Measurements from ENCODE around the gene MED31.

MED31 gene

DNA sequence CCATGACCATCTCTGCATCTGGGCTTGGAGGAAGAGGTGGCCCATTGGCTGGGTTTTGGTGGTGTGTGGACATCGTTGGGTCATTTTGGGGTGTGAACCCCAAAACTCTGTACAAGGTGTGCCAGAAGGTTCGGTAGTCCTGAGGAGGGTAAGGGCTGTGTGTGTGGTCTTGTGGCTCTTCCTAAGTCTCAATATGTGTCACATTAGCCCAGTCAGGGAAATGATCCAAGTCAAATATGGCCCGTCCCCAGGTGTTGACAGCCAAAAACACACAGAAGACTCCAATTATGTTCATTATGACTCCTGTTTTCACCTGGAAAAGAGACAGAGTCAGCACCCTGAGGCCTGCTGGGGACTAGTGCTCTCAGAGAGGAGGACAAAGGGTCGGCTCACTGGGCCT, 34.6 kb upstream of the MED31 start:
- Histone ChIP-seq H3K4me3 (ENCODE audit: low read length) (no peak overlapping the region), H3K9me3 (ENCODE audit: control insufficient read depth, low read length) (peaks cover 2% of the 10 kb centered on the region), H3K9ac (ENCODE audit: low read length) (no peak overlapping the region), H3K27me3 (replicated peaks; ENCODE audit: control insufficient read depth, insufficient read depth, low read length) (peaks cover 55% of the 10 kb centered on the region), H3K4me1 (ENCODE audit: control insufficient read depth, insufficient read depth, low read length) (no peaks in the 10 kb centered on the region), H3K36me3 (ENCODE audit: control insufficient read depth, insufficient read depth, low read length, severe bottlenecking) (no peaks in the 10 kb centered on the region)
- DNase-seq (ENCODE audit: low read depth) = no peak

DNA sequence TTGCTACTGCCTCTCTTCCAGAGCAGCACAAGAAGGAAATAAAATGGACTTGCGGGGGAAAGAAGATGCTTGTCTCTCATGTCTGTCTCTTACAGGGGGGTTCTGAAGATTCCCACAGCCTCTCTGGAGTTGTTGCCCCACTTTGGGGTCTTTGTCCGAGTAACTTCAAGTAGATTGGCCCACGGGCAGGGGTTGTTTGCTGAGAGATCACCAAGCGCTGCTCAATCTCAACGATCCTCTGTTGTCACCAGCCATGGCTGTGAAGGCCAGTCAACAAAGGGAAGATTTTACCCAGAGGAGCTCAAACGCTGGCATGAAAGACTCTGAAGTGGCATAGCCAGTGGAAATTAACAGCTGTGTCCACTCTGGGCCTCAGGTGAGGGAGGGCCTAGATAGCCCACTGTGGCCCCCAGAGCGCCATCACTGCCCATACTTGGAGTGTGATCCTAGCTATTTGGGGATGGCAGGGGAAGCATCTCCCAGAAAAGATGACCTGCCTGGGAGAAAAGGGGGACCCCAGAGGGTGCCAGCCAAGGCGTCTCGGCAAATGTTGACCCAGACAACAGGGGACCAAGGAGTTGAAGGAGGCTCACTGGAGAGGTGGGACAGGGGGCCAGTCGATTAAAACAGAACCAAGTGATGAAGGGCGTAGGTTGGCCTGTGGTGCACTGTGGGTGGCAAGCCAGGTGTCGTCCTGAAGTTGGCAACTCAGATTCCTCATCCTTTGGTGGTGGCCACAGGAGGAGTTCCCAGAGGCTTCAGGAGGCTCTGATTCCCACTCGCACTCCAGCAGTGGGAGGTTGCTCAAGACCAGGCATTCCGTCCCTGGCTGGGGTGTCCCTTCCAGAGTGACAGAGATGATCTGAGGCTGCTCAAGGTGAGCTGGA, 33.7 kb upstream of the MED31 start:
- H3K9ac ChIP-seq (ENCODE audit: low read length) = no peak overlapping the region
- H3K4me1 ChIP-seq (ENCODE audit: control insufficient read depth, insufficient read depth, low read length) = no peaks in the 10 kb centered on the region
- H3K4me3 ChIP-seq (ENCODE audit: low read length) = no peak overlapping the region
- DNase-seq (ENCODE audit: low read depth) = no peak
- H3K9me3 ChIP-seq (ENCODE audit: control insufficient read depth, low read length) = peaks cover 2% of the 10 kb centered on the region
- H3K36me3 ChIP-seq (ENCODE audit: control insufficient read depth, insufficient read depth, low read length, severe bottlenecking) = no peaks in the 10 kb centered on the region
- H3K27me3 ChIP-seq (replicated peaks; ENCODE audit: control insufficient read depth, insufficient read depth, low read length) = peaks cover 47% of the 10 kb centered on the region

DNA sequence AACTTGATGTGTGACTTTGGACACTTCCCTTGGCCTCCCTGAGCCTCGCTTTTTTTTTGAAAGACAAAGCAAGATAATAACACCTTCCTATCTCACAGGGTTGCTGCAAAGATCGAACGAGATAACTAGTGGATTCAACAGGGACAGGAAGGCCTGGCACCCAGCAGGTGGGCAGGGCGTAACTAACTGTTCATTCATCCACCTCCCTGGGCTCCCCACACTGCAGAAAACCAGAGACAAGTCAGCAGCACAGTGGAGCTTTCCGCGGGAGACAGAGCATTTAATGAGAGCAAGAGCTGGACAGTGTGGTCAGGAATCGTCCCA, 33.0 kb upstream of the MED31 start:
- no peak overlapping the region for H3K4me3 ChIP-seq (ENCODE audit: low read length)
- H3K9ac ChIP-seq (ENCODE audit: low read length) = no peak overlapping the region
- no peak for DNase-seq (ENCODE audit: low read depth)
- H3K36me3 ChIP-seq (ENCODE audit: control insufficient read depth, insufficient read depth, low read length, severe bottlenecking) = no peaks in the 10 kb centered on the region
- H3K9me3 ChIP-seq (ENCODE audit: control insufficient read depth, low read length) = peaks cover 2% of the 10 kb centered on the region
- no peaks in the 10 kb centered on the region for H3K4me1 ChIP-seq (ENCODE audit: control insufficient read depth, insufficient read depth, low read length)
- H3K27me3 ChIP-seq (replicated peaks; ENCODE audit: control insufficient read depth, insufficient read depth, low read length) = peaks cover 43% of the 10 kb centered on the region

DNA sequence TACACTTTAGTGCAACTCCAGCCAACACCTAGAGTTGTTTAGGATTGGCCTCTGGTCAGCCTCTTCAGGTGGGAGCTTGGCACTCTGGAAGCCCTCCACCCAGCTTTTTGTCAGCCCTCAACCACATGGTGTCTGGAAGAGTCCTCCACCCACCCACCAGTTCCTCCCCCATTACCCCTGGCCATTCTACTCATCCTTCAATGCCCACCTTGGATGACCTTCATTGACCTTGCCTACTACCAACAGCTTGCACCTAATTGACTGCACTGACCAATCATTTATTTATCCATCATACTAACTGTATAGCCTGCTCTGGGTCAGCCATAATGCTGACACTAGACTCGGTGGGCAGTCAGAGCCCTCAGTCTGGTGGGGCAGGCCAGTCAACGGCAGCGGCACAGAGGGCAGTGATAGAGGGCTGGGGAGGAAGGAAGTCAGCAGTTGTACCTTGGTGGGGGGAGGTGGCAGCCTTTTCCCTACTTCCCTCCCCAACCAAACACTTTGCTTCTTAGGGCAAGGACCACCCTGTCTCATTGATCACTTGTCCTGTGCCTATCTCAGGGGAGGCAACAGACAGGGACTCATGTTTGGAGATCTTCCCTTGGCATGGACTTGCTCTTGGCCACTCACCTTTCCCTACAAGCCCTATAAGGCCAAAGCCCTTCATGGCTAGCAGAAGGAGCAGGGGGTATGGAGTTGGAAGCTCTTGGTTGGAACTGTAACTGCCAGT, 32.5 kb upstream of the MED31 start:
- peaks cover 46% of the 10 kb centered on the region for H3K27me3 ChIP-seq (replicated peaks; ENCODE audit: control insufficient read depth, insufficient read depth, low read length)
- H3K9ac ChIP-seq (ENCODE audit: low read length) = no peak overlapping the region
- H3K4me3 ChIP-seq (ENCODE audit: low read length) = no peak overlapping the region
- no peaks in the 10 kb centered on the region for H3K4me1 ChIP-seq (ENCODE audit: control insufficient read depth, insufficient read depth, low read length)
- H3K36me3 ChIP-seq (ENCODE audit: control insufficient read depth, insufficient read depth, low read length, severe bottlenecking) = no peaks in the 10 kb centered on the region
- no peak for DNase-seq (ENCODE audit: low read depth)
- H3K9me3 ChIP-seq (ENCODE audit: control insufficient read depth, low read length) = peaks cover 2% of the 10 kb centered on the region

DNA sequence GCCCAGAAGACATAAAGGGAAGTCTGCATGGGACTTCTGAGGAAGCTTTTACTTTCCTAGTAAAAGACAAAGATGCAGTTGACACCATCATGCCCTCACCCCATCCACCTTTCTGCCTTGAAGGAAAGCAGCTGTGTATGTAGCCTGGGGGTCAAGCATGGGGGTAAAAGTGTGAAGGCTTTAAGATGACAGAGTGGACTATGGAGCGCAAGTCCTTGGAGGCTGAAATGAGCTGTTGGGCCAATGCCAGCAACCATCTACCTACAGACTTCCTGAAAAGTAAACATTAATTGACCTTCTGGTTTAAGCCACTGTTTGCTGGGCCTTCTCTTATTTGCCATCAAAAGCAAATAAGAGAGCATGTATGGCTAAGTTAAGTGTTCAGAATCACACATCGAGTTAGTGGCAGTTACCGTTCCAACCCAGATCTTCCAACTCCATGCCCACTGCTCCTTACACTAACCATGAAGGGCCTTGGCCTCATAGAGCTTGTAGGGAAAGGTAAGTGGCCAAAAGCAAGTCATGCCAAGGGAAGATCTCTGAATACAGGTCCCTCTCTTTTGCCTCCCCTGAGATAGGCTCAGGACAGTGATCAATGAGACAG, 31.8 kb upstream of the MED31 start:
- H3K4me3 ChIP-seq (ENCODE audit: low read length) = no peak overlapping the region
- H3K36me3 ChIP-seq (ENCODE audit: control insufficient read depth, insufficient read depth, low read length, severe bottlenecking) = no peaks in the 10 kb centered on the region
- H3K27me3 ChIP-seq (replicated peaks; ENCODE audit: control insufficient read depth, insufficient read depth, low read length) = peaks cover 53% of the 10 kb centered on the region
- no peak for DNase-seq (ENCODE audit: low read depth)
- no peaks in the 10 kb centered on the region for H3K4me1 ChIP-seq (ENCODE audit: control insufficient read depth, insufficient read depth, low read length)
- H3K9ac ChIP-seq (ENCODE audit: low read length) = no peak overlapping the region
- H3K9me3 ChIP-seq (ENCODE audit: control insufficient read depth, low read length) = peaks cover 2% of the 10 kb centered on the region

DNA sequence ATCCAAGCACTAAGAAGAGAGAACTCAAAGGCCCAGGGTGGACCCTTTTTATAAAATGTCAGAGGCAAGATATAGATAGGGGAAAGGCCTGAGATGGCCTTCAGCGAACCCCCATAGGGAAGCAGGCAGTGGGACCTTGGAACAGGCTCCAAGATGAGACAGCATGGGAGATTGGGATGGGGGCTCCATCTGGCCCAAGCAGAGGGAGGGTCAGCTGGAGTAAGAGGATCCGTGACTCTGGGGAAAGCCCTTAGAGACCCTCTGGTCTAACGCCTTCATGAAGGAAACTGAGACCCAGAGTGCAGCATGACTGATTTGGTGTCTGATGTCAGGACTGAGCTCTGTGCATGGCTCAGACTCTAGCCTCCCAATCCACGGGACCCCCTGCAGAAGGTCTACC, 30.9 kb upstream of the MED31 start:
- H3K4me1 ChIP-seq (ENCODE audit: control insufficient read depth, insufficient read depth, low read length) = no peaks in the 10 kb centered on the region
- H3K9me3 ChIP-seq (ENCODE audit: control insufficient read depth, low read length) = peaks cover 2% of the 10 kb centered on the region
- peaks cover 57% of the 10 kb centered on the region for H3K27me3 ChIP-seq (replicated peaks; ENCODE audit: control insufficient read depth, insufficient read depth, low read length)
- H3K36me3 ChIP-seq (ENCODE audit: control insufficient read depth, insufficient read depth, low read length, severe bottlenecking) = no peaks in the 10 kb centered on the region
- no peak overlapping the region for H3K4me3 ChIP-seq (ENCODE audit: low read length)
- DNase-seq (ENCODE audit: low read depth) = no peak
- H3K9ac ChIP-seq (ENCODE audit: low read length) = no peak overlapping the region

DNA sequence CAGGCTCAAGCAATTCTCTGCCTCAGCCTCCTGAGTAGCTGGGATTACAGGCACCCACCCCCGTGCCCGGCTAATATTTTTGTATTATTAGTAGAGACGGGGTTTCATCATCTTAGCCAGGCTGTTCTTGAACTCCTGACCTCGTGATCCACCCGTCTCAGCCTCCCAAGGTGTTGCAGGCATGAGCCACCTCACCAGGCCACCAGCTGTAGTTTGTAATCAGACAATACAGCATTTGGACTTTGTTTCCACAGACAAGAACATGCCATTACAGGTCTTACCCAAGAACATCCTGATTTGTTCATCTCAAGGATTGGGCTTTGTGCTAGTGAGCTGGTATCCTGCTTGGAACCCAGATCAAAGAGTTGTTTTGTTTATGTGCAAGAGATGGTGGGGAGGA, 30.3 kb upstream of the MED31 start:
- Histone ChIP-seq H3K9me3 (ENCODE audit: control insufficient read depth, low read length) (peaks cover 2% of the 10 kb centered on the region), H3K27me3 (replicated peaks; ENCODE audit: control insufficient read depth, insufficient read depth, low read length) (peaks cover 55% of the 10 kb centered on the region), H3K36me3 (ENCODE audit: control insufficient read depth, insufficient read depth, low read length, severe bottlenecking) (no peaks in the 10 kb centered on the region), H3K4me3 (ENCODE audit: low read length) (no peak overlapping the region), H3K4me1 (ENCODE audit: control insufficient read depth, insufficient read depth, low read length) (no peaks in the 10 kb centered on the region), H3K9ac (ENCODE audit: low read length) (no peak overlapping the region)
- no peak for DNase-seq (ENCODE audit: low read depth)

DNA sequence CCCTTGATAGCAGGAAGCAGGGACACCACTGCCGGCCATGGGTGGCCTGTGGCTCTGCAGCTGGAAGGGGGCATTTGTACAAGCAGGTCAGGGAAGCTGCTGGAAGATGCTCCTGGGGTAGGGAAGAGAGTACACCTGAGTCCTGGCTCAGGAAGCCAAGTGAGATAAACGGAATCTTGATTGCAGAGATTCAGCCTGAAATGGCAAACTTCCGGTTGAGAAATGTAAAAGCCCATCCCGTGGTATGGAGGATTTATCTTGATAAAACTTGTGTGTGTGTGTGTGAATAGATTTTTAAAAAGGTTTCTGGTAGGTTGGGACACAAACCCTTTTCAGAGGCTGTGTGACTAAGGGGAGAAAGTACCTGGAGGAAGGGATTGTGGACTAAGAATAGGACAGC, 29.8 kb upstream of the MED31 start:
- Histone ChIP-seq H3K9me3 (ENCODE audit: control insufficient read depth, low read length) (peaks cover 2% of the 10 kb centered on the region), H3K27me3 (replicated peaks; ENCODE audit: control insufficient read depth, insufficient read depth, low read length) (peaks cover 55% of the 10 kb centered on the region), H3K36me3 (ENCODE audit: control insufficient read depth, insufficient read depth, low read length, severe bottlenecking) (no peaks in the 10 kb centered on the region), H3K9ac (ENCODE audit: low read length) (no peak overlapping the region), H3K4me1 (ENCODE audit: control insufficient read depth, insufficient read depth, low read length) (no peaks in the 10 kb centered on the region), H3K4me3 (ENCODE audit: low read length) (no peak overlapping the region)
- no peak for DNase-seq (ENCODE audit: low read depth)

DNA sequence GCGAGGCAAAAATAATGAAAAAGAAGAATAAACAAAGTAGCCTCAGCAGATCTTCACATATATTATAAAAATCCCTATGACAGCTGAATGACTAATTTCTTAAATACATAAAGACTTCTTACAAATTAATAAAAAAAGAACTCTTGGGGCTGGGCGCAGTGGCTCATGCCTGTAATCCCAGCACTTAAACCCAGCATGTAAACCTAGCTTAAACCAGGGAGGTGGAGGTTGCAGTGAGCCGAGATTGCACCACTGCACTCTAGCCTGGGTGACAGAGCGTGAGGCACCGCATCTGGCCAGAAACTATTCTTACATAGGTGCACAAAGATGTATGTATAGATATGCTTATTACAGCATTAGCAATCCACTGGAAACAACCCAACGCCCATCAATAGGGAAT, 27.8 kb upstream of the MED31 start:
- Histone ChIP-seq H3K36me3 (ENCODE audit: control insufficient read depth, insufficient read depth, low read length, severe bottlenecking) (no peaks in the 10 kb centered on the region), H3K27me3 (replicated peaks; ENCODE audit: control insufficient read depth, insufficient read depth, low read length) (peaks cover 60% of the 10 kb centered on the region), H3K4me3 (ENCODE audit: low read length) (no peak overlapping the region), H3K4me1 (ENCODE audit: control insufficient read depth, insufficient read depth, low read length) (no peaks in the 10 kb centered on the region), H3K9me3 (ENCODE audit: control insufficient read depth, low read length) (peaks cover 2% of the 10 kb centered on the region), H3K9ac (ENCODE audit: low read length) (no peak overlapping the region)
- DNase-seq (ENCODE audit: low read depth) = no peak

DNA sequence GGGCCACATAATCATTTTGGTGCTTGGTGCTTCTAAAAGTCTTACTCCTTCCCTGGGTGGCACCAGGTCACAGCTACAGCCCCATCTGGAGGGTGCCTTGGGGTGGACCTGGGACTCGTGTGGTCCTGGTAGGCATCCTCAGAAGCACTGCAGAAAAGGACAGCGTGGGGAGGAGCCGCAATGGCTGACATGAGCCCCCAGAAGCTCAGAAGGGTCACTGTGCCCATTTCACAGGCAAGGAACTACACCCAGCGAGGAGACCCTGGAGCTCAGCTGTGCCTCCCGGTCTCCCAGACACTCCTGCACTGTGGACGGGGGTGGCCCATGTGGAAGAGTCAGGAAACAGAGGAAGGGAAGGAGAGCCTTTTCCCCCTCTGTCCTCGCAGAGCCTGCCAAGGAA, 26.5 kb upstream of the MED31 start:
- DNase-seq (ENCODE audit: low read depth) = no peak
- peaks cover 61% of the 10 kb centered on the region for H3K27me3 ChIP-seq (replicated peaks; ENCODE audit: control insufficient read depth, insufficient read depth, low read length)
- peaks cover 2% of the 10 kb centered on the region for H3K9me3 ChIP-seq (ENCODE audit: control insufficient read depth, low read length)
- H3K36me3 ChIP-seq (ENCODE audit: control insufficient read depth, insufficient read depth, low read length, severe bottlenecking) = no peaks in the 10 kb centered on the region
- no peak overlapping the region for H3K9ac ChIP-seq (ENCODE audit: low read length)
- no peaks in the 10 kb centered on the region for H3K4me1 ChIP-seq (ENCODE audit: control insufficient read depth, insufficient read depth, low read length)
- no peak overlapping the region for H3K4me3 ChIP-seq (ENCODE audit: low read length)

DNA sequence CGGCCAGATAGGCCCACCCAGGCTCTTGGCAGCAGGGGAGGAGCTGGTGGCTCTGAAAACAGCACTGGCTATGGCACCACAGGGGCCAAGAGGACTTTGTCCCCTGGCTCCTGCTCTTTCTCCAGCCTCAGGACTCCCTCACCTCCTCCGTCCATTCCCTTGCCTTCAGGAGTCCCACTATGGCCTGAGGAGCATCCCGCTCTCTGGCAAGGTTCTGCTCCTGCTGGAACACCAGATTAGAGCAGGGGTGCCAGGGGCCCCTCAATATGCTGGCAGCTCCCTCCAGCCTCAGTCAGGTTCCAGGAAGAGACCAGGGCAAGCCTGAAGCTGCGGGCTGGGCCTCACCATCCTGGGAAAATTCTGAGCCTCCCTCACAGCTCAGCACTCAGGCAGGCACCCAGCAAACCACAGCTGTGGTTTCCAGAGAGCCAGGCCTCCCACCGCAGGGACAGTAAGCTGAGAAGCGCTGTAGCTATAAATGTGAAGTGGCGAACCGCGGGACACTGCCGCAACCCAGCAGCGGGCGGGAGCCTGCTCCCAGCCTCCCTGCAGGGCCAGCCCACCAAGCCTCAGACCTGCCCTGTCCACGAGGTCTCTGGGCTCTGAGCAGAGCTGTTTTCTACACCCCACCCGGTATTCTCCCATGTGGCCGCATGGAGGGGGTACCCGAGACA, 25.9 kb upstream of the MED31 start:
- no peak overlapping the region for H3K9ac ChIP-seq (ENCODE audit: low read length)
- no peak for DNase-seq (ENCODE audit: low read depth)
- no peaks in the 10 kb centered on the region for H3K4me1 ChIP-seq (ENCODE audit: control insufficient read depth, insufficient read depth, low read length)
- H3K27me3 ChIP-seq (replicated peaks; ENCODE audit: control insufficient read depth, insufficient read depth, low read length) = peaks cover 54% of the 10 kb centered on the region
- no peaks in the 10 kb centered on the region for H3K36me3 ChIP-seq (ENCODE audit: control insufficient read depth, insufficient read depth, low read length, severe bottlenecking)
- H3K4me3 ChIP-seq (ENCODE audit: low read length) = no peak overlapping the region
- H3K9me3 ChIP-seq (ENCODE audit: control insufficient read depth, low read length) = peaks cover under 1% of the 10 kb centered on the region
